HEK293T (cell line): Measurements from ENCODE around the gene GBP1.

Experiments
- BHLHE40 ChIP-seq: fragments of 450-650 bp; IDR thresholded peaks from 2 replicates; pipeline ENCODE4 v1.6.1; 2016; ENCODE audit warnings: mild to moderate bottlenecking, moderate library complexity, borderline replicate concordance
- ELF4 ChIP-seq: fragments of 450-650 bp; IDR thresholded peaks from 2 replicates; pipeline ENCODE4 v1.6.1; 2017; ENCODE audit warnings: antibody characterized with exemption
- FOXK2 ChIP-seq: fragments of 450-650 bp; IDR thresholded peaks from 2 replicates; pipeline ENCODE4 v1.6.1; 2016; ENCODE audit warnings: mild to moderate bottlenecking
- FOXM1 ChIP-seq: fragments of 450-650 bp; IDR thresholded peaks from 2 replicates; pipeline ENCODE4 v1.6.1; 2017; ENCODE audit warnings: mild to moderate bottlenecking, borderline replicate concordance
- HDGF ChIP-seq: fragments of 450-650 bp; IDR thresholded peaks from 2 replicates; pipeline ENCODE4 v1.6.1; 2017; ENCODE audit warnings: antibody characterized with exemption, borderline replicate concordance
- LEF1 ChIP-seq: fragments of 450-650 bp; IDR thresholded peaks from 2 replicates; pipeline ENCODE4 v1.6.1; 2017; ENCODE audit warnings: mild to moderate bottlenecking, borderline replicate concordance
- PKNOX1 ChIP-seq: fragments of 450-650 bp; IDR thresholded peaks from 2 replicates; pipeline ENCODE4 v1.6.1; 2016
- SP1 ChIP-seq: fragments of 450-650 bp; IDR thresholded peaks from 2 replicates; pipeline ENCODE4 v1.6.1; 2017
- SUZ12 ChIP-seq: fragments of 450-650 bp; IDR thresholded peaks from 2 replicates; pipeline ENCODE4 v1.6.1; 2016; ENCODE audit warnings: mild to moderate bottlenecking
- TARDBP ChIP-seq: fragments of 450-650 bp; IDR thresholded peaks from 2 replicates; pipeline ENCODE4 v1.6.1; 2016
- ZNF384 ChIP-seq: fragments of 450-650 bp; IDR thresholded peaks from 2 replicates; pipeline ENCODE4 v1.6.1; 2016

GRCh38 chr1:89050649-89051033 is 14.4 kb downstream of the GBP1 start:
- TF ChIP-seq FOXK2: no peak
- no peak for TF ChIP-seq TARDBP
- TF ChIP-seq ELF4: no peak
- TF ChIP-seq SUZ12: no peak
- TF ChIP-seq SP1: no peak
- no peak for TF ChIP-seq FOXM1
- no peak for TF ChIP-seq BHLHE40
- TF ChIP-seq ZNF384: no peak
- TF ChIP-seq LEF1: no peak
- TF ChIP-seq PKNOX1: no peak
- no peak for TF ChIP-seq HDGF
